HG03064 (cell line): Measurements from ENCODE around the gene TMPRSS4.

Experiments used
- ATAC-seq: cut with Tn5 transposase; IDR thresholded peaks from one replicate; pipeline ENCODE4 v1.9.1; 2021; ENCODE audit warnings: low read depth; ENCODE audit not compliant: unreplicated experiment

Gene TMPRSS4

DNA sequence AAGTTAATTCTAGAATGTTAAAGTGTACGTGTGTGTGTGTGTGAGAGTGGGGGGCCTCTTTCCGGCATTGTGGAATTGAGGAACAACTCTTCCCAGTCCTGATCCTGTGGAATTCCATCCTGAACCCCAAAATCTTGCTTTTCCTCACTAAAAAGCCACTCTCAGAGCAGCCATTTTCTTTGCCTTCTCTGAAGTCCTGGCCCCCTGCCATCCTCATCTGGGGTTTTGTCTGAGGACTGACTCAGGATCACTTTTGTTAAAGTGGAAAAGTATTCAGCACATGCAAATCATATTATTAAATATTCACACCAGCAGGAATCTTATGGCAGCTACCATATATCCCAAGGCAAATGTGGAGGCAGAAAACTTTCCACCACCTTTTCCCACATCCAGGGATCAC, 72.0 kb downstream of the TMPRSS4 start:
- ATAC-seq, result no peak

- no peak for ATAC-seq
Observed at GRCh38 chr11:118149493-118149892, 72.6 kb downstream of the TMPRSS4 start.

DNA sequence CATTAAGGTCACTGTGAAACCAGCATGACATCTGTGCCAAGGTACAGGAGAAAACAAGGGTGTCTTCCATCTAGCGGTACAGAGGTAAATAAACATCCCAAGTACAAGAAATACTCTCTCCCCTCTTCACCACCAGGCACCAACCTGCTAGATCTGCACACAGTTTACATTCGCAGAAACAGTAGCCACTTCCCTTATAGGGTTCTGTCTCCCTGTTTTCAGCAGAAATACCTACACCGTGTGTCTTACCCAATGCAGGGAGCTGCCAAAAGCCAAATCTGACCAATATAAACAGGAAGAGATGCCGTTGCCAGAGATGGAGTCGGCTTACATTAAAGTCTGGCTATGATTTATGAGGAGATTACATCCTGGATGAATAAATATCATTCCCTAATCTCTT, 74.6 kb downstream of the TMPRSS4 start:
- ATAC-seq, result no peak

- no peak for ATAC-seq
Observed at GRCh38 chr11:118152020-118152551, 75.2 kb downstream of the TMPRSS4 start.

DNA sequence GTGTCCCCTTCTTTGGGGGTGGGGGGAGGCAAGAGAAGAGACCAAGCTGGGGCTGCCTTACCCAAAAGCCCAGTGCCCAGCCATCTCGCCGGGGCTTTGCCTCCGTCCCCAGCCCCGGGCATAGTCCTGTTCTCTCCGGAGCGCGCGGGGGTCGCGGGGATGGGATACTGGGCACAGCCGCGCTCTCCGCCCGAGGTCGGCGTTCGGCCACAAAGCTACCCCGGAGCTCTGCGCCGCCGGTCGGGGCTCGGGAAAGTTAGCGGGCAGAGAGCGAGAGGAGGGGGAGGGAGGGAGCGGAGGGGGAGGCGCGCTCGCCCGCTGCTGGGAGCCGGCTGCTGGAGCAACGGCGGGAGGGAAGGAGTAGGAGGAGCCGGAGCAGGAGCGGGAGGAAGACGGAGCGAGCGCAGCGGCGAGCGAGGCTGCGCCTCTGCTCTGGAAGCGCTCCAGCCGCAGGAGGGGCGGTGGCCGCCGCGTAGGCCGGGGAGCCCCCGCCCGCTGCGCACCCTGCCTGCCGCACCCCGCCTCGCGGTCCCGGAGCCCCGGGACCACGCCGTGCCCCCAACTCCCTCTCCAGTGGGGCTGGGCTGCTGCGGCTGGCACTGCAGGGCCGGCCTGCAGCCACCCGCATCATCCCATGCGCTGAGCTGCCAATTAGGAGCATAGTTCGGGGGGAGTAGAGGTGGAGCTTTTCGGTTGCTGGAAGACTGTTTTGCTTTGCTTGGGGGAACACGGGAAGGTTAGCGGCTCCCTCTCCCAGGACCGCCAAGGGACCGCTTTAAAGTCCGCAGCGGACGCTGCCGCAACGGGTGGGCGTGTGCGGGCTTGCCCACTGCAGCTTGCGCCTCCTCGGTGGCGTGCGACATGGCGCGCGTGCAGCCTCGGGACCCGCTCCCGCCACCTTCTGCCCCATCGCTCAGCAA, 75.9 kb downstream of the TMPRSS4 start, which contains the start of gene SCN4B:
Gene SCN4B (minus strand): TSS at position 272 of the 920 bp plus-strand sequence. CDS start 150 bp downstream, at position 122.
- no peak for ATAC-seq

DNA sequence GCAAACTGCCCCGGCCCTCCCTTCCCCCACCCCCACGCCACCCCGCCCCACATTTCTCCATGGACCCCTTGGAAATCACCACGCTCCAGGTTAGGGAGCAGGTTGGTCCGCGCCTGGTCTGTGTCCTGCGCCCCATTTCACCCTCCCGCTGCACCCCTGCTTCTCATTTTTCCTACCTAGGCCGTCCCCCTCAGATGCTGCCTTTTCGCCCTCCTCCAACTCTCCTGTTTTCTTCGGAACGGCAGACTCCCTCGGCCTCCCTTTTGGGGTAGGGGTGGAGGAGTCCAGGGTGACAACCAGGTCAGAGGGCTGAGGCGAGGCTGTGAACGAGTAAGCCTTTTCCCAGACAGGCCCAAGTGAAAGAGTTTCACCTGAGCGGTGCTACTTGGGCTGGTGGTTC, 76.6 kb downstream of the TMPRSS4 start:
- no peak for ATAC-seq

GRCh38 chr11:118153976-118154375, 77.1 kb downstream of the TMPRSS4 start:
- no peak for ATAC-seq

DNA sequence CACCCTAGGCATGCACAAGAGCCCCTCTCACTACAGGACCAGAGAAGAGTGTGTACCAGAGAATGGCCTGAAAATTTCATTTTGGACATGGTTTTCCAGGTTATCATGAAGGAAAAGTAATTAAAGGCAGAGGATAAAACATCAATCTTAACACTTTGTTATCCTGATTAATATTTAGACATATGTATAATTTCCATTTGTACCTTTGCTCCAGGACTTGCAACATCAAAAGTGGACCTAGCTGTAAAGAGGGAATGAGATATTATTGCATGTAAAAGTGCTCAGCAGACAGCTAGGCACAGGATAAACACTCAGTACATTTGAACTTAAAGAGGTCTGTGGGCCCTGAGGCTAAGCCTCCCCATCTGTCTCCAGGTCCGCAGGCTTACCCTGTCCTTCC, 77.8 kb downstream of the TMPRSS4 start:
- ATAC-seq, result no peak

GRCh38 chr11:118155776-118156530, 79.1 kb downstream of the TMPRSS4 start:
- no peak for ATAC-seq

DNA sequence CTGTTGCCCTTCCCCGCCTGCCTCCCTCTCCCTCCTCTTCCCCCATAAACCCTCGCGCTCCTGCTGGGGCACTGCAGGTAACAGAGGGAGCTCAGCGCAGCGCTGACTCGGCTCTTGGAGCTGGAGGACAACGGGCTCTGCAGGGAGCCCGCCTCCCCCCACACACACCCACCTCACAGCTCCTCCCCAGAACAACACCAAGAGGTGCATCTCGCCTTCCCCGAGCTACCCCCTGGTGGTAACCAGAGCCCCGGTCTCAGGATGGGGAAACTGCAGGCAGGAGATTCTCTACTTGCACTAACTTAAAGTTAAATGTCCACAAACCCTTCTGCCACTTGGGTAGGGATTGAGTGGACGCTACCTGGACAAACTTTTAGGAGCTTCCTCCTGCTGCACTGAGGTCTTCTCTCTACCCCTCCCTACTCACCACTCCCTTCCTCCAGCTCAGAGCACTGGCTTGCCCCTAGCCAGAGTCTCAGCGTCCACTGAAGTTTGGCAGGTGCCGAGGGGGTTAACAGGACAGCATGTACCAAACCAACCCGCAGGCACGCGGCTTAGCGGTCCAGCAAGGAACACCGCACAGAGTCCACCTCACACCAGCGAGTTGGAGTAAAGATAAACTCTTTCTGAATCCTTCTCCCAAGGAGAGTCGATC, 79.8 kb downstream of the TMPRSS4 start:
- no peak for ATAC-seq

DNA sequence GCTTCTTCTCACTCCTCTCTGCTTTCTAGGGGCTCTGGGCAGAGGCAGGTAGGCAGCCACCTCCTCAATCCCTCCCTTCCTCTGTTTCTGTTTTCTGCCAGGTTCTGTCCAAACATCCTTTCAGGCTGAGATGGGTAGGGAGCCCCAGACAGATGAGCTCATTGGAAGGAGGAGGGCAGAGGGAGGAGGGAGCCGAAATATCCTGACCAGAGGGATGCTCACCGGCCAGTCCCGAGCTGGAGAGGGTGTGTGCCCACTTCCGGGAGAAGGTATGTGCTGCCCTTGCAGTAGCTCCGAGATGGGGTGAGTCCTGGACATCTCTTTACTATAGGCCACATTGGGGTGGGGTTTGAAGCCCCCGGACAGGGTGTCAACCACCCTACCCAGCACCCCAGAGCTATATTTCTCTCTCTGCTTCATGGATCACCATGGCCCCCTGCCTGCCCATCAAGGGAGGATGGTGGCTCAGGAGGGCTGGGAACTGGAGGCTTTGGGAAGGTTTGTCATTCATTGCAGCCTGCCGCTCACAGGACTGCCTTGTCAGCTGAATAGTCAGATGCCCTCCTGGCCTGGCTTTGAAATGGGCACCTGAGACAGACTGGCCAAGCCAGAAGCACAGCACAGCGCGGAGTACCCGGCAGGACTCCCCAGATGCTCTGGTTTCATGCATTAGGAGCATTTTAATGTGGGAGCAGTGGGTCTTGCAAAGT, 80.5 kb downstream of the TMPRSS4 start:
- no peak for ATAC-seq

- ATAC-seq, result no peak
Observed at GRCh38 chr11:118161786-118162185, 84.9 kb downstream of the TMPRSS4 start.

GRCh38 chr11:118162846-118163245, 86.0 kb downstream of the TMPRSS4 start:
- no peak for ATAC-seq

GRCh38 chr11:118163494-118163893, 86.6 kb downstream of the TMPRSS4 start:
- ATAC-seq, result no peak

DNA sequence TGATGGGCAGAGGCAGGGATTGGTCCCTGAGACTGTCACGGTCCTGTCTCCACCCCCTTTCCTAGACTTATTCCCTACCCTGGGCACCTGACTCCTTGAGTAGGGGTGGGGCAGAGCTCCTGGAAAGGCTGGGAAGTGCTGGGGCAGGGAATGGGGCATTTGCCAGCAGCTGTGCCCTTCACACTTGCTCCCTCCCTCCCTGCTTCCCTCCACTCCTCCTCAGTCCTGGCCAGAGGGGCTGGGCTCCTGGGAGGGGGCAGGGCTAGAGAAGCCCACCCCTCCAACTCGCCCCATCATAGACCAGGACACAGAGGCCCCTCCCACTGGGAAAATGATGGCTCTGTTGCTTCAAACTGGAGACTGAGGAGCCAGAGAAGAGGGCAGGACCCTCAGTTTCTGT, 88.0 kb downstream of the TMPRSS4 start:
- no peak for ATAC-seq

DNA sequence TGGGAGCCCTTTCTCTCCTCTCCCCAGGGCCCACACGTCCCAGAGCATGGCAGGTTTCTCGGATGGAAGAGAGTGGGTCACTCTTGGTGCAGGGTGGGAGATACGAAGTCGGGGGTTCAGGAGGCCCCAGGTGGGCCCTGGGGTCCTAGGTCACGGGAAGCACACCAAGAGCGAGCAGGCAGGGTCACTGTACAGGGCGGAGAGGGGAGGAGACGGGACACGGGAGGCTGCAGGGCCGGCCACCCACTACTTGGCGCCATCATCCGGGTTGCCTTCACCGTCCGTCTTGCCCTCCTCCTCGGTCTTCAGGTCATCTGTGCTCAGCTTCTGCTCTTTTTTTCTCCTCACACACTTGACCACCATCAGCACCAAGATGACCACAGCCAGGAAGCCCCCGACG, 89.8 kb downstream of the TMPRSS4 start:
- no peak for ATAC-seq

GRCh38 chr11:118167253-118167652, 90.4 kb downstream of the TMPRSS4 start:
- ATAC-seq, result no peak

GRCh38 chr11:118167906-118168305, 91.0 kb downstream of the TMPRSS4 start:
- ATAC-seq, result no peak

GRCh38 chr11:118168316-118168715, 91.4 kb downstream of the TMPRSS4 start:
- ATAC-seq, result no peak

- ATAC-seq, result no peak
Observed at GRCh38 chr11:118168751-118169150, 91.9 kb downstream of the TMPRSS4 start.
